Measurements from ENCODE around the gene MVB12A. TPM values are rescaled to one million over a fixed set of nuclear protein-coding genes. Genes with fewer than 3 reads are reported as not detected.

MVB12A gene
- total RNA-seq, 4 donors from 2014 or later, result 30.8 to 44.7 (median 37.7) TPM

- peaks cover 0 to 16% of the 10 kb centered on the region in 2 donors for H3K36me3 ChIP-seq
- H3K27ac ChIP-seq, result no peak overlapping the region
- ATAC-seq, result no peak
- no peak overlapping the region for H3K4me3 ChIP-seq
- H3K9me3 ChIP-seq, result no peaks in the 10 kb centered on the region
- H3K4me1 ChIP-seq, result peaks cover 0 to 22% (median 2%) of the 10 kb centered on the region in 3 donors
- no peaks in the 10 kb centered on the region for H3K27me3 ChIP-seq
- WGBS, 2 donors (ENCODE audit: low coverage in 1 of 2), result 84 to 90% methylated on average over 2 to 9 of the region's 20 CpGs
- TF ChIP-seq CTCF (IDR thresholded peaks at IDR 0.05) (no peak), EP300 (IDR thresholded peaks at IDR 0.05) (no peak), POLR2A (IDR thresholded peaks at IDR 0.05) (no peak), POLR2AphosphoS5 (IDR thresholded peaks at IDR 0.05) (no peak)
Observed at GRCh38 chr19:17423429-17424208, 3.8 kb downstream of the MVB12A start.

DNA sequence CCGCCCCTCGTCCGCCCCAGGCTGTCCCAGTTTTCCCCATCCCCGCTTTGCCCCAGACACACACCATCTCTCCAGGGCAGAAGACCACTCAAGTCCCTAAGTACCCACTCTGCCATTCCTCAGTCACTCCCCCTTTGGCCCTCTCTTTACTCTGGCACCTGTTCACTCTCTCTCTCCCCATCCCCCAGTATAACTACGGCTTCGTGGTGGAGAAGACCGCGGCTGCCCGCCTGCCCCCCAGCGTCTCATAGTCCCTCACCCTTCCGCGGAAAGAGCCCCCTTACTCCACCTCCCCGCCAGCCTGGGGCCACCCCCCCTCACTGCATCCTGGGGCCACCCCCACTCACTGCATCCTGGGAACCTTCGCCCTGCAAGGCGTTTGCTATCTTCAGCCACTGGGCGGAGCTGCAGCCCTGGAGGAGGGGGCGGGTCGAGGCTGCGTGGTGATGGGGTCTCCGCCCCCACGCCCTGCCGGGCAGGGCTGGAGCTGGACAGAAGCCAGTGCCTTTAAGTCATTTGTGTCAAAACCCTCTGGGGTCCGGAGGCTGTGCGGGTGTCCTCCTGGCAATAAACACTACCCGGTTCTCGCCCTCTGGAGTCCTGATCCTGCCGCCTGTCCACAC is 5.0 kb downstream of the MVB12A start:
- Histone ChIP-seq H3K27me3 (no peaks in the 10 kb centered on the region), H3K36me3 (peaks cover 0 to 16% of the 10 kb centered on the region in 2 donors), H3K9me3 (no peaks in the 10 kb centered on the region), H3K4me3 (no peak overlapping the region), H3K4me1 (peaks cover 0 to 16% (median 2%) of the 10 kb centered on the region in 3 donors), H3K27ac (no peak overlapping the region)
- ATAC-seq, result peak; percentile 42
- 24 to 30% methylated on average over 10 to 11 of the region's 27 CpGs for WGBS, 2 donors (ENCODE audit: low coverage in 1 of 2)
- TF ChIP-seq POLR2AphosphoS5 (IDR thresholded peaks at IDR 0.05), result no peak
- no peak for TF ChIP-seq EP300 (IDR thresholded peaks at IDR 0.05)
- peak in 3 of 4 experiments; percentile 15 to 55 (median 27) for TF ChIP-seq CTCF (IDR thresholded peaks at IDR 0.05)
- no peak for TF ChIP-seq POLR2A (IDR thresholded peaks at IDR 0.05)

GRCh38 chr19:17429641-17430113 is 9.8 kb downstream of the MVB12A start:
- no peak overlapping the region for H3K27ac ChIP-seq
- H3K9me3 ChIP-seq, result no peaks in the 10 kb centered on the region
- 57 to 70% methylated on average over 10 to 11 of the region's 17 CpGs for WGBS, 2 donors (ENCODE audit: low coverage in 1 of 2)
- H3K36me3 ChIP-seq, result no peaks in the 10 kb centered on the region
- TF ChIP-seq POLR2AphosphoS5 (IDR thresholded peaks at IDR 0.05) (no peak), CTCF (IDR thresholded peaks at IDR 0.05) (no peak), POLR2A (IDR thresholded peaks at IDR 0.05) (no peak), EP300 (IDR thresholded peaks at IDR 0.05) (no peak)
- peaks cover 0 to 4% (median 0%) of the 10 kb centered on the region in 3 donors for H3K4me1 ChIP-seq
- peak; percentile 56 for ATAC-seq
- no peaks in the 10 kb centered on the region for H3K27me3 ChIP-seq
- no peak overlapping the region for H3K4me3 ChIP-seq

DNA sequence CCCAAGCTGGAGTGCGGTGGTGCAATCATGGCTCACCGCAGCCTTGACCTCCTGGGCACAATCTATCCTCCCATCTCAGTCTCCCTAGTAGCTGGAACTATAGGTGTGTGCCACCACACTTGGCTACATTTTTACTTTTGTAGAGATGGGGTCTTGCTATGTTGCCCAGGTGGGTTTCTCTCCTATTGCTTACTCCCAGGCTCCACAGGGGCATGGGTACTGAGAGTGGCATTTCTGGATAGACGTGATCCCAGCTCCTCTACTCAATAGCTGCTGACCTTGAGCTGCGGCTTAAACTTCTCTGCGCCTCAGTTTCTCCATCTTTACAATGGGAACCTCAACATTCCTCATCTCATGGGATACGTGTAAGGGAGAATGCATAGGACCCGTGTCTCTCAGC is 11.6 kb downstream of the MVB12A start:
- WGBS, 2 donors (ENCODE audit: low coverage in 1 of 2), result 81 to 91% methylated on average over 5 to 6 of the region's 7 CpGs
- Histone ChIP-seq H3K4me1 (no peaks in the 10 kb centered on the region), H3K36me3 (peaks cover 0 to 9% of the 10 kb centered on the region in 2 donors), H3K27me3 (no peaks in the 10 kb centered on the region), H3K9me3 (no peaks in the 10 kb centered on the region), H3K27ac (no peak overlapping the region), H3K4me3 (no peak overlapping the region)
- no peak for ATAC-seq
- TF ChIP-seq CTCF (IDR thresholded peaks at IDR 0.05), result no peak
- no peak for TF ChIP-seq EP300 (IDR thresholded peaks at IDR 0.05)
- no peak for TF ChIP-seq POLR2A (IDR thresholded peaks at IDR 0.05)
